ENCODE data around the gene BANP.
"Not testable (repeated sequence)": the region's sequence is repeated elsewhere in the genome, so short reads cannot be mapped to it uniquely, and the experiment has no call there.

The BANP gene

DNA sequence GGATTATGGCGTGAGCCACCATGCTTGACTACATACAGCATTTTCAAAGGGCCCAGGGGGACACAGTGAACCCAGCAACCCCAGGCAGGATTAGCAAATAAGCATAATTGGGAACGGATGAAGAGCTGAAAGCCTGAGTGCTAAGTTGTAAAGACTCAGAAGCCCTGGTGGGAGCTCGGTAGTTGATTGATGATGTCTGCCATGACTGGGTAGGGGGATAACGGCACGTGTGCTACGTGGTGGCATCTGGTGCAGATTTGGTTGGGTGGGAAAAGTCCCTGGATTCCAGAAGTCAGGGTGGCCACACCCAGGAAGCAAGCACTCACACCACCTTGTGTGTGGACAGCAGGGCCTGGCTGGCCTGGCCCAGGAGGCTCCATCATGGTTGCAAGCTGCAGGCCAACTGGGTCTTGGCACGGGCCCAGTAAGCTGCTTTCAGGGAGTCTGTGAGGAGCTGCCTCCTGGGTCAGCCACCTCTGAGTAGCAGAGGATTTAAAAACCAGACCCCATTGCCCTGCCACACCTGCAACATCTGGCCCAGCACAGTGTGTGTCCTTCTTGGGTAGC lies 154.4 kb downstream of the BANP start:
- not testable (repeated sequence) for DNase-seq

DNA sequence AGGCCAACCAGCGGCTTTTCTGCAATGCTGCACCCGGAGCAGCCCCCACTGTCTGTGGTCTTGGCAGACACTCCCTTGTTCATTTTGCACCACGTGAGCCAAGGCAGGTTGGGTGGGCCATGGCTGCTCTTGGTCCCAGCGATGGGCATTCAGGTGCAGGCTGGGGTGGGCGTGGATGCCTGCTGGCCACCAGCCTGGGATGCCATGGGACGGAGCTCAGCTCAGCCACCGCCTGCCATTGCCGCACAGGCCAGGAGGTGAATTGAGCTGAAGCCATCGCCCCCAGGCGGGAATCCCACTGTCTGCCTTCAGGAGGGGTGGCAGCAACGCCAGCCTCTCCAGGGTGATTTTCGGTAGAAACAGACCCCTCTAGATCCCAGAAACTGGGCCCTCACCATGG lies 155.3 kb downstream of the BANP start:
- DNase-seq = not testable (repeated sequence)

DNA sequence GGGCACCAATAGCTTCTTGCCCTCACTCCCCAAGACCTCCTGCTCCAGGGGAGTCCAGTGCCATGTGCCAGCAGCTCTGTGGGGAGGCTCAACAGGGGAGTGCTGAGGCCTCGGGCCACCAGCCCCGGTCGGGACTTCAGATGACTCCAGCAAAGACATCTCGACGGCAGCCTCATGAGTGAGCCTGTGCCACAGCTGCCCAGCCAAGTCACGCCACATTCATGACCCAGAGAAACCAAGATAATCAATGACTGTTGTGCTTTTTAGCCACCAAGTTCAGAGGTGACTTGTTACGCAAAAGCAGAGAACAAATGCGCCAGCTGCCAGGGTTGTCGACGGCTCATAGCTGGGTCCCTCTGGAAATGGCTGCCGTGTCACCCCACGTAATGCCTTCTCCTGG lies 157.5 kb downstream of the BANP start:
- no peak for DNase-seq

DNA sequence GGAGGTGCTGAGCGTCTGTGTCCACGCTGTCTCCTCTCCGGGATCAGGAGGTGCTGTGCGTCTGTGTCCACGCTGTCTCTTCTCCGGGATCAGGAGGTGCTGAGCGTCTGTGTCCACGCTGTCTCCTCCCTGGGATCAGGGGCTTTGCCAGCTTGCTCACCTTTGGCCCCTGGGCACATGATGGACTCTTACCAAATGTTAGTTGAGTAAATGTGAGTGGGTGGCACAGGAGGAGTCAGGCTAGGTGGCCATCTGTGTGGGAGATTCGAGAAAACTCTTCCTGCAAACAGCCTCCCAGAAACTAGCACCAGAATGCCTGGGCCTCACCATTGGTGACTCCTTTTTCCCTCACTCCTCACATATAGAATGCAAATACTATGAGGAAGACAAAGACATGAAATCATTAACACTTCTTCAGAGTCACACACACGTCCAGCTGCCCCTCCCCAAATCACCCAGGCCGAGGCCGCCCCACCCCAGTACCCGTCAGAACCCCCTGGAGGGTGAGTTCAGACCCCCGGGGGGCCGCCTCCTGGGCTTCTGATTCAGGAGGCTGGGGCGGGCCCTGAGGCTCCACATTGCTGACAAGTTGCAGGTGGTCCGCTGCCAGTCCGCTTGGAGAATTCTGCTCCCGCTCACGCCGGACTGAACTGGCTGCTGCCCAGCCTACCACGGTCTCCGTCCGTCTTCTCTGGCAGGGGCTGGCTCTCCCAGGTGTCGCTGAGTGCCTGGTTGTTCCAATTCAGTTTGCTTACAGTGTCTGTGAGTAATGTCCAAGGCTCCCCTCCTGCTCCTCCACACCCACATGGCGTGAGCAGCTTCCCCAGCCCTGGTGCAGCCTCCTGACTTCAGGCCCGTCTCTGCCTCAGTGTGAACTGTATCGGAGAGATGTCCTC lies 158.7 kb downstream of the BANP start:
- DNase-seq = not testable (repeated sequence)

DNA sequence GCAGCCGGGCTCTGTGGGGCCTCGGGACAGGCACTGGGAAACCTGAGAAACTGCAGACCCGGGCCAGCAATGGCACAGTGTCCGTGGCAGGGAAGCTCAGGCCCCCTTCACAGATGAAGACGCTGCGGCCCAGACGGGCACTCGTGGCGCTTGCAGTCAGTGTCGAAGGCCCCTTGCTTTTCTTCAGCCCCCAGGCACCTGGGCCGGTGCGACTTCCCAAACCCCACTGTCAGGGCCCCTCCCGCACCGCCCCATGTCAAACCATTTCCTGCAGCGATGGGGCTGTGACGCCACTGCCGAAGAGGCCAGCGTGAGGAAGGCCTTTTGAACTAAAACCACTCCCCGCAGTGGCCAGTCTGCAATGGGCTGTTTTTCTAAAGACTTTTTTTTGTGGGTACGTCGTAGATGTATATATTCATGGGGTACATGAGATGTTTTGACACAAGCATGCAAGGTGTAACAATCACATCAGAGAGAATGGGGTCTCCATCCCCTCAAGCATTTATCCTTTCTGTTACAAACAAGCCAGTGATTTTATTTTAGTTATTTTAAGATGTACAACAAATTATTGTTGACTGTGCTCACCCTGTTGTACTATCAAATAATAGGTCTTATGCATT lies 159.8 kb downstream of the BANP start:
- not testable (repeated sequence) for DNase-seq

DNA sequence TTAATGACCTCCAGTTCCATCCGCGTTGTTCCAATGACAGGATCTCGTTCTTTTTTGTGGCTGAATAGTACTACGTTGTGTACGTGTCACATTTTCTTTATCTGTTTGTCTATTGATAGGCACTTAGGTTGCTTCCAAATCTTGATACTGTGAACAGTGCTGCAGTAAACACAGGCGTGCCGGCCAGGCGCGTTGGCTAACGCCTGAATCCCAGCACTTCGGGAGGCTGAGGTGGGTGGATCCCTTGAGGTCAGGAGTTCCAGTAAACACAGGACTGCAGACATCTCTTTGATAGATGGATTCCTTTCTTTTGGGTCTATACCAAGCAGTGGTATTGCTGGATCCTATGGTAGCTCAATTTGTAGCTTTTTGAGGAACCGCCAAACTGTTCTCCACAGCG lies 160.7 kb downstream of the BANP start:
- not testable (repeated sequence) for DNase-seq

DNA sequence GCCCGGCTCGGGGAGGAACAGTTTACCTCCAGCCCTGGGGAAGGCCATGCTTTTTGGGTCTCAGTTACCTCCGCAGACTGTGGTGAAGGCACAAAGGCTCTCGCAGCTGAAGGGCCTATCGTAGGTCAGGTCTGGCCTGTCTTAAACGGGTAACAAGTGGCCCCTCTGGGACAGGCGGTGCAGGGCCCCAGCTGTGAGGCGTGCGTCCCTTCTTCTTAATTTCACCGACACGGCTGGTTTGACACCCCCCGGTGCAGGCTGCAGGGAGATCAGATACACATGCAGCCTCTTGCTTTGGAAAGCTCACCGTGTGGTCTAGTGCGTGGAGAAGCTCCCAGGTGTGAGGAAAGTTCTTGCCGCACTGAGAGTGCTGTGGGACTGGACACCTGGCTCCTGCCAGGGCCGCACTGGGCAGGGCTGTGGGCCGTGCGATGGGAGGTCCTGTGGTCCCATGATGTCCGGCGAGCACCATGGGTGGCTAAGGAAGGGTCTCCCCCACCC lies 162.4 kb downstream of the BANP start:
- DNase-seq = no peak

DNA sequence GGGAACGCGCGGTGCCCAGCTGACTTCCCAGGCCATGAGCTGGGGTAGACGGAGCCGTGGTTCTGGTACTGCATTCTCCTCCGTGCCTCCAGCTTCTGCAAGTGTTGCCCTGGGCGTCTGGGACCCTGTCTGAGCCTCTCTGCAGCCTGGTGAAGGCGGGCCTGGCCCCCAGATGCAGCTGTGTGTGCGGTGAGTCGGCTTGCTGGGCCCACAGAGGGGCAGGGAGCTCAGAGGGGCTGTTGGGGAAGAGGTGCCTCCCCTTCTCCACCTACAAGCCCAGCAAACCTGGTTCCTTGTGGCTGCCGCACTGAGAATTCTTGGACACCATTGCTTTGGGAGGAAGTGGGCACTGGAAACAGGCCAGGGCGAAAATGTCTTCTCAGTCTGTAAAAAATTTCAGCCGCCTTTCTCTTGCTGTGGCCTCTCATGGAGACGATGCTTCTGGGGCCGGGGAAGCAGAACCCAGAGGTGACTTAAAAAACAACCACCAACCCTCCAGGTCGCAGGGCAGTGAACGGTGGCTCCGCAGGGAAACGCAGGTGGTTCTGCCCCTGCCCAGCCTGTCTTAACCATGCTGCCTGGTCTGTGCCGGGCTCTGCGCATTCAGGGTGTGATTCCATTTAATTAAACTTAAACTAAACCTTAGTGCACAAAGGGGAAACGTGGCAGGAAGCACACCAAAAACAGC lies 163.5 kb downstream of the BANP start:
- not testable (repeated sequence) for DNase-seq

DNA sequence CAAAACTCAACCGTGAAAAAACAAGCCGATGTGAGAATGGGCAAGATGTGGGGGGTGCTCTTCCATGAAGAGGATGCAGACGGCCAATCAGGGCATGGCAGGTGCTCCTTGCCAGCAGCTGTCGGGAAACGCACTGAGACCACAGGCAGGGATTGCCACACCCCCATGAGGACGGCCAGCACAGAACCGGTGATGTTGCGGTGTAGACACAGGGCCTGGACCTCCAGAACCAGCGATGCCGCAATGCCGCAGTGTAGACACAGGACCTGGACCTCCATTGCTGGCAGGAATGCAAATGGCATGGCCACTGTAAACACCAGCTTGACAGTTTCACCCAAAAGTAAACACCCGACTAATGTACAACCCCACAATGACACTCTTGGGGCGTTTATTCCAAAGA lies 164.9 kb downstream of the BANP start:
- DNase-seq = no peak

DNA sequence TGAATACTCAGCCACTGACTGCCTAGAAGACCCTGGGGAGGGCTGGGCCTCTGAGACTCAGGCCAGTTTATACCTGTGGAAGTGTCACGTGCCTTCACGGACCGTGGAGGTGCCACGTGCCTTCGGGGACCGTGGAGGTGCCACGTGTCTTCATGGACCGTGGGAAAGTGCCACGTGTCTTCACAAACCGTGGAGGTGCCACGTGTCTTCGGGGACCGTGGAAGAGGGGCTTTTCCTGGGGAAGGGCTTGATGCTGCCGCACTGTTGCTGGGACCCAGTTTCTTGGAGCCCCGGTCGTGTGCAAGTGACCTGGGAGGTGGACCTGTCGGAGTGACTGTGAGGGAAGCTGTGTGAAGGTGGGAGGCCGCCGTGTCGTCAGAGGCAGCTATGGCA lies 166.2 kb downstream of the BANP start:
- no peak for DNase-seq

DNA sequence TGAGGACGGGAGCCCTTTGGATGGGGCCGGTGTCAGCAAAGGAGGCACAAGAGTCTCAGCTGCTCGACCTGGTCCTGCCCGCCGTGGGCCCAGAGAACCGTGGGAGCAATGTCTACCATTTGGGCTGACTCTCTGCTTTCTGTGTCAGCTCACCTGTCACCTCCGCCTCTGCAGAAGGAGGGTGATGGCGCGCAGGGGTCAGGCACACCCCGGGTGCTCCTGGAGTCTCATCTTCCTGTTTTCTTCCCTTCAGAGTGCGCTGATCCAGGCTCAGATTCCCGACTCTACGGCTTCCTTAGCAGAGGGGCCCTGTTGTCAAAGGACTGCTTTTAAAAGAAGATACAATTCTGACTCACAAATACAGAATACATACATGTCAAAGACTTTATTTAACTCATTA lies 167.1 kb downstream of the BANP start:
- DNase-seq = no peak

DNA sequence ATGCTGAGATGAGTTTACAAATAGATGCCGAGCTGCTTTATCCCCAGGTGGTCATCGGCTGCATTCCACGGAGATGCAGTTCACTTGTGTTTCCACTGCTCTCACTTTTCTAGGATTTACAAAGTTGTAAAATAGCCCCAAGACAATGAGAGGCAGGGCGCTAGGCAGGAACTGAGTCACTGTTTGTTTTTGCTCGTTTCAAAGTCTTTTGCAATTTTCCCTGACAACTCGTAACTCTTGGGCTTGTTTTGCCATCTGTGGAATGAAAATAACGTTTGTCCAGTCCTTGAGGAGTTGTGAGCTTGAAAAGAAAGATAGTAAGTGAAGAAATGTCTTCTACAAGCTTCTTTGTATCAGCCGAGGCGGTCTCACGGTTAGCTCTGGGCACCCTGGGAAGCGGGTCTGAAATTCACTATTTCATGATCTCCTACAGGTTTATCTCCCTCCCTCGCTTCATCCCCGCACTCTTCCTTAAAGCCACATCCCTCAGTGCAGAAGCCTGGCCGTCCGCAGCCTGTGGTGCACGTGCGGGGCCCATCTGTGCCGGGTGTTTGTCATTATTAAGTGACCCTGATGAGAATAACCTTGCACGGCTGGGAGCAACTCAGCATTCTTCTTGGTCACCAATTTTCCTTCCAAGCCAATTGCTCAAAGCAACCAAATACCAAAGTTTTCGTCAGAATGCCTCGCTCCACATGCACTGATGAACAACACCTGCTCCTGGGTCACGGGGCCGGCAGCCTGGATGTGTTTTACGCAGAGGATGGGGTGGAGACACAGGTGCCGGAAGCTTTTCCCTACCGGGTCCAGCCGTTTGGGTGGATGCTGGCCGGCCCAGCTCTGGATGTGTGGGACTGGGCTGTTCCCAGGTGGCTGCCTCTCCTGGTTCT lies 167.9 kb downstream of the BANP start:
- DNase-seq = not testable (repeated sequence)

DNA sequence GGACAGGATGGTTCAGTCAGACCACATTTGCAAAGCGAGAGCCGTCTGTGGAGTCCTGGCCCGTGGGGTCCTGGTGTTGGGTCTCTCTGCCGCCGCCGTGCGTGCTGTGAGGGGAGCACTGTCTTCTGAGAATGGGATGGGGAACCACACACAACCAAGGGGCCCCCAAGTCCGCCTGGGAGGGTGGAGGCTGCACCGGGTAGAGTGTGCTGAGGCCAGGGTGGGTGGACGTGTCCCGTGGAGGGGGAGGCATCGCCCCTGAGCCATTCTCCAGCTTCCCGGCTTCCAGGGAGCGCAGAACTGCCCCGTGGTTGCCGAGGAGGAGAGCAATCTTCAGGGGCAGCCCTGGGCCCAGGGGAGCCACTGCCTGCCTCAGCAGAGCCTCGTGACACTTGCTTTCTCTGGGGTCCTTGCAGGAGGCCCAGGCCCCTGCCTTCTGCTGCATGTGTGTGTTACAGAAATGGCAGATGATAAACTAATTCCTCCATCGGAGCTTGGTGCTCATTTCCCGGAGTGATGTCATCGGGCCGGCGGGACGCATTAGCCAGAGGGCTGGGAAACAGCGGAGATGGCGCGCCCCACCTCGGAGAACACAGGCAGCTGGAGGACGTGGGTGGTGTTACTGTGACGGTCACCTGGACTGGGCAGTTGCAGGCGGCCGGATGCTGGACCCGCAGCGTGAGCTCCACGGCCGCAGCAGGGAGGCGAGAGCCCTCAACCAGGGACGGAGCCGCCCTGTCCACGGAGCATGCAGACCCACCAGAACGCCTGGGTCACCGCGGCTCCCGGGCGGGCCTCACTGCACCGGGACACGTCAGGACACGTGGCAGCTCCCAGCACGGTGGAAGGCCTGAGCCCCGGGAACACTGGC lies 168.9 kb downstream of the BANP start:
- DNase-seq = not testable (repeated sequence)

DNA sequence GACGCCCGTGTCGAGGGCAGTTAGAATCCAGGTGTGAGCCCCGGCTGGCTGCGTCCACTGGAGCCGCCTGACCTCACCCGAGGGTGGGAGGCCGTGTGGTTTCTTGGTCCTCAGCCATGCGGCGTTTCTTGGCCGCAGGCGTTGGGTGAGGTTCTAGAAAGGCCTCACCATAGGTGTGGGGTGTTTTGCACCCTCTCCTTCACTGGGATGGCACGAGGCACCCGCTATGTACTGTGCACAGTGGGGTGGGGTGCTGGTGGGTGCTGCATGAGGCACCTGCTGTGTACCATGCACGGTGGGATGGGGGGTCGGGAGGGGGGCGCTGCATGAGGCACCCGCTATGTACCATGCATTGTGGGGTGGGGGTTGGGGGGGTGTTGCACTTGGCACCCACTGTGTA lies 169.6 kb downstream of the BANP start:
- no peak for DNase-seq

DNA sequence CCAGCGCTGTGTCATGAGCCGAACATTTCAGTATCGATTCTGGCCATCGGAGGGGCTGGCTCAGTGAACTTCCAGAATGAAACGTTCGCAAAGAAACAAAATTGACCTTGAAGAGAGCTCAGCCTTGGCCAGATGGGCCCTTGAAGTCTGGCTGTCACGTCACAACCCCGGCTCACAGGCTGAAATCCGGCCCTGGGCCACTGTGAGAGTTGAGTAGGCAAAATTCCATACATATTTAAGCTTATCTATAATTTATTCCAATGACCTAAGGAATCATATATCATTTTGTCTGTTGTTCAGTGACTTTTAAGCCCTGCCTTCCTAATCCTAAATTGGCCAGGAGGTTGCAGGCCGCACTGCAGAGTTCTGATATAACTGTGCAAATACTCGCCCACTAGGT lies 170.2 kb downstream of the BANP start:
- not testable (repeated sequence) for DNase-seq

DNA sequence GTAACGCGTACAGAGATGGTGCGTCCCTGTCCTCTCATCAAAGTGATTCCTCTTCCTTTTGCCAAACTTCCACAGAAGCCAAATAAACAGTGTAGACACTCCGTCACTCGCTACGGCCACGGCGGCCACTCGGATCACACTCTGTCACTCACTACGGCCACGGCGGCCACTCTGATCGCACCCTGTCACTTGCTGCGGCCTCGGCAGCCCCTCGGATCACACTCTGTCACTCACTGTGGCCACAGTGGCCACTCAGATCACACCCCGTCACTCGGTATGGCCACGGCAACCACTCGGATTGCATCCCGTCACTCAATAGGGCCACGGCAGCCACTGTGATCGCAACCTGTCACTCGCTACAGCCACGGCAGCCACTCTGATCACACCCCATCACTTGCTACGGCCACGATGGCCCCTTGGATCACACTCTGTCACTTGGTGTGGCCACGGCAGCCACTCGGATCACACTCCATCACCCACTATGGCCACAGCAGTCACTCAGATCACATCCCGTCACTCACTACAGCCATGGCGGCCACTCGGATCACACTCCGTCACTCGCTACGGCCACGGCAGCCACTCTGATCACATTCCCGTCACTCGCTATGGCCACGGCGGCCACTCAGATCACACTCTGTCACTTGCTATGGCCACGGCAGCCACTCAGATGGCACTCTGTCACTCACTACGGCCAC lies 170.8 kb downstream of the BANP start:
- DNase-seq = no peak
